HL-60 (cell line): ENCODE measurements around the gene FANCC.

Source experiments
- GABPA ChIP-seq: IDR thresholded peaks from 2 replicates; pipeline ENCODE4 v1.6.1; 2012; ENCODE audit warnings: low read depth
- POLR2AphosphoS5 ChIP-seq: IDR thresholded peaks from 2 replicates; pipeline ENCODE4 v1.6.1; 2012; ENCODE audit warnings: low read depth
- TF ChIP-seq, protein P1 (sequence below): IDR thresholded peaks from one replicate; pipeline ENCODE4 v1.5.1; 2011; ENCODE audit warnings: low read length, control low read depth, inconsistent platforms; ENCODE audit not compliant: insufficient read depth

GRCh38 chr9:95344735-95345325 is 27.3 kb upstream of the FANCC start:
- TF ChIP-seq, protein P1, sequence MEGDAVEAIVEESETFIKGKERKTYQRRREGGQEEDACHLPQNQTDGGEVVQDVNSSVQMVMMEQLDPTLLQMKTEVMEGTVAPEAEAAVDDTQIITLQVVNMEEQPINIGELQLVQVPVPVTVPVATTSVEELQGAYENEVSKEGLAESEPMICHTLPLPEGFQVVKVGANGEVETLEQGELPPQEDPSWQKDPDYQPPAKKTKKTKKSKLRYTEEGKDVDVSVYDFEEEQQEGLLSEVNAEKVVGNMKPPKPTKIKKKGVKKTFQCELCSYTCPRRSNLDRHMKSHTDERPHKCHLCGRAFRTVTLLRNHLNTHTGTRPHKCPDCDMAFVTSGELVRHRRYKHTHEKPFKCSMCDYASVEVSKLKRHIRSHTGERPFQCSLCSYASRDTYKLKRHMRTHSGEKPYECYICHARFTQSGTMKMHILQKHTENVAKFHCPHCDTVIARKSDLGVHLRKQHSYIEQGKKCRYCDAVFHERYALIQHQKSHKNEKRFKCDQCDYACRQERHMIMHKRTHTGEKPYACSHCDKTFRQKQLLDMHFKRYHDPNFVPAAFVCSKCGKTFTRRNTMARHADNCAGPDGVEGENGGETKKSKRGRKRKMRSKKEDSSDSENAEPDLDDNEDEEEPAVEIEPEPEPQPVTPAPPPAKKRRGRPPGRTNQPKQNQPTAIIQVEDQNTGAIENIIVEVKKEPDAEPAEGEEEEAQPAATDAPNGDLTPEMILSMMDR, result no peak
- TF ChIP-seq POLR2AphosphoS5 (no peak), GABPA (no peak)
